ENCODE data around the gene PLEKHA6.

The PLEKHA6 gene

GRCh38 chr1:204380293-204380831 lies 20.6 kb upstream of the PLEKHA6 start:
- Histone ChIP-seq H3K4me3 (ENCODE audit: low read depth, low read length) (no peak overlapping the region), H3K36me3 (ENCODE audit: control insufficient read depth, insufficient read depth, low read length) (no peaks in the 10 kb centered on the region), H3K9me3 (ENCODE audit: control insufficient read depth, insufficient read depth, low read length) (no peaks in the 10 kb centered on the region), H3K9ac (ENCODE audit: low read depth, low read length) (no peak overlapping the region), H3K27me3 (ENCODE audit: control insufficient read depth, insufficient read depth, low read length) (peaks cover 52% of the 10 kb centered on the region), H3K27ac (ENCODE audit: low read depth, low read length) (no peak overlapping the region), H3K4me1 (ENCODE audit: control insufficient read depth, insufficient read depth, low read length) (0 out of 2 replicates have a peak, but pooled peaks cover 2% of the 10 kb centered on the region)

- Histone ChIP-seq H3K36me3 (ENCODE audit: control insufficient read depth, insufficient read depth, low read length) (no peaks in the 10 kb centered on the region), H3K4me3 (ENCODE audit: low read depth, low read length) (peak overlapping the region; percentile 78), H3K9ac (ENCODE audit: low read depth, low read length) (peak overlapping the region; percentile 49; the same call in 1 of the 2 replicates), H3K9me3 (ENCODE audit: control insufficient read depth, insufficient read depth, low read length) (no peaks in the 10 kb centered on the region), H3K27me3 (ENCODE audit: control insufficient read depth, insufficient read depth, low read length) (peaks cover 62% of the 10 kb centered on the region), H3K4me1 (ENCODE audit: control insufficient read depth, insufficient read depth, low read length) (0 out of 2 replicates have a peak, but pooled peaks cover 2% of the 10 kb centered on the region), H3K27ac (ENCODE audit: low read depth, low read length) (peak overlapping the region; percentile 14)
Observed at GRCh38 chr1:204377800-204378668, 18.3 kb upstream of the PLEKHA6 start.

- Histone ChIP-seq H3K36me3 (ENCODE audit: control insufficient read depth, insufficient read depth, low read length) (no peaks in the 10 kb centered on the region), H3K9ac (ENCODE audit: low read depth, low read length) (no peak overlapping the region), H3K4me3 (ENCODE audit: low read depth, low read length) (peak overlapping the region; percentile 78), H3K4me1 (ENCODE audit: control insufficient read depth, insufficient read depth, low read length) (0 out of 2 replicates have a peak, but pooled peaks cover 2% of the 10 kb centered on the region), H3K27ac (ENCODE audit: low read depth, low read length) (no peak overlapping the region), H3K9me3 (ENCODE audit: control insufficient read depth, insufficient read depth, low read length) (no peaks in the 10 kb centered on the region), H3K27me3 (ENCODE audit: control insufficient read depth, insufficient read depth, low read length) (peaks cover 62% of the 10 kb centered on the region)
Observed at GRCh38 chr1:204376919-204377799, 17.4 kb upstream of the PLEKHA6 start.

GRCh38 chr1:204376465-204376864 lies 16.7 kb upstream of the PLEKHA6 start:
- Histone ChIP-seq H3K27me3 (ENCODE audit: control insufficient read depth, insufficient read depth, low read length) (peaks cover 65% of the 10 kb centered on the region), H3K36me3 (ENCODE audit: control insufficient read depth, insufficient read depth, low read length) (no peaks in the 10 kb centered on the region), H3K4me1 (ENCODE audit: control insufficient read depth, insufficient read depth, low read length) (0 out of 2 replicates have a peak, but pooled peaks cover 2% of the 10 kb centered on the region), H3K27ac (ENCODE audit: low read depth, low read length) (no peak overlapping the region), H3K4me3 (ENCODE audit: low read depth, low read length) (no peak overlapping the region), H3K9me3 (ENCODE audit: control insufficient read depth, insufficient read depth, low read length) (no peaks in the 10 kb centered on the region), H3K9ac (ENCODE audit: low read depth, low read length) (no peak overlapping the region)

GRCh38 chr1:204373911-204374310 lies 14.2 kb upstream of the PLEKHA6 start:
- Histone ChIP-seq H3K9me3 (ENCODE audit: control insufficient read depth, insufficient read depth, low read length) (no peaks in the 10 kb centered on the region), H3K27me3 (ENCODE audit: control insufficient read depth, insufficient read depth, low read length) (peaks cover 49% of the 10 kb centered on the region), H3K4me3 (ENCODE audit: low read depth, low read length) (no peak overlapping the region), H3K27ac (ENCODE audit: low read depth, low read length) (no peak overlapping the region), H3K4me1 (ENCODE audit: control insufficient read depth, insufficient read depth, low read length) (0 out of 2 replicates have a peak, but pooled peaks cover 2% of the 10 kb centered on the region), H3K9ac (ENCODE audit: low read depth, low read length) (no peak overlapping the region), H3K36me3 (ENCODE audit: control insufficient read depth, insufficient read depth, low read length) (no peaks in the 10 kb centered on the region)

- Histone ChIP-seq H3K4me3 (ENCODE audit: low read depth, low read length) (no peak overlapping the region), H3K36me3 (ENCODE audit: control insufficient read depth, insufficient read depth, low read length) (no peaks in the 10 kb centered on the region), H3K4me1 (ENCODE audit: control insufficient read depth, insufficient read depth, low read length) (no peaks in the 10 kb centered on the region), H3K27me3 (ENCODE audit: control insufficient read depth, insufficient read depth, low read length) (peaks cover 12% of the 10 kb centered on the region), H3K9me3 (ENCODE audit: control insufficient read depth, insufficient read depth, low read length) (no peaks in the 10 kb centered on the region), H3K9ac (ENCODE audit: low read depth, low read length) (no peak overlapping the region), H3K27ac (ENCODE audit: low read depth, low read length) (no peak overlapping the region)
Observed at GRCh38 chr1:204370176-204370575, 10.4 kb upstream of the PLEKHA6 start.

GRCh38 chr1:204368996-204369726 lies 9.4 kb upstream of the PLEKHA6 start:
- Histone ChIP-seq H3K9me3 (ENCODE audit: control insufficient read depth, insufficient read depth, low read length) (no peaks in the 10 kb centered on the region), H3K36me3 (ENCODE audit: control insufficient read depth, insufficient read depth, low read length) (no peaks in the 10 kb centered on the region), H3K27ac (ENCODE audit: low read depth, low read length) (no peak overlapping the region), H3K4me1 (ENCODE audit: control insufficient read depth, insufficient read depth, low read length) (no peaks in the 10 kb centered on the region), H3K27me3 (ENCODE audit: control insufficient read depth, insufficient read depth, low read length) (peaks cover 6% of the 10 kb centered on the region), H3K9ac (ENCODE audit: low read depth, low read length) (no peak overlapping the region), H3K4me3 (ENCODE audit: low read depth, low read length) (no peak overlapping the region)

GRCh38 chr1:204367956-204368355 lies 8.2 kb upstream of the PLEKHA6 start:
- peaks cover 12% of the 10 kb centered on the region for H3K27me3 ChIP-seq (ENCODE audit: control insufficient read depth, insufficient read depth, low read length)
- H3K36me3 ChIP-seq (ENCODE audit: control insufficient read depth, insufficient read depth, low read length), result no peaks in the 10 kb centered on the region
- H3K9me3 ChIP-seq (ENCODE audit: control insufficient read depth, insufficient read depth, low read length), result no peaks in the 10 kb centered on the region
- no peak overlapping the region for H3K9ac ChIP-seq (ENCODE audit: low read depth, low read length)
- no peak overlapping the region for H3K4me3 ChIP-seq (ENCODE audit: low read depth, low read length)
- no peaks in the 10 kb centered on the region for H3K4me1 ChIP-seq (ENCODE audit: control insufficient read depth, insufficient read depth, low read length)
- no peak overlapping the region for H3K27ac ChIP-seq (ENCODE audit: low read depth, low read length)

- Histone ChIP-seq H3K9ac (ENCODE audit: low read depth, low read length) (no peak overlapping the region), H3K4me1 (ENCODE audit: control insufficient read depth, insufficient read depth, low read length) (no peaks in the 10 kb centered on the region), H3K27me3 (ENCODE audit: control insufficient read depth, insufficient read depth, low read length) (peaks cover 19% of the 10 kb centered on the region), H3K36me3 (ENCODE audit: control insufficient read depth, insufficient read depth, low read length) (no peaks in the 10 kb centered on the region), H3K4me3 (ENCODE audit: low read depth, low read length) (no peak overlapping the region), H3K9me3 (ENCODE audit: control insufficient read depth, insufficient read depth, low read length) (no peaks in the 10 kb centered on the region), H3K27ac (ENCODE audit: low read depth, low read length) (no peak overlapping the region)
Observed at GRCh38 chr1:204367193-204367858, 7.6 kb upstream of the PLEKHA6 start.

- H3K4me1 ChIP-seq (ENCODE audit: control insufficient read depth, insufficient read depth, low read length), result no peaks in the 10 kb centered on the region
- peaks cover 21% of the 10 kb centered on the region for H3K27me3 ChIP-seq (ENCODE audit: control insufficient read depth, insufficient read depth, low read length)
- no peak overlapping the region for H3K4me3 ChIP-seq (ENCODE audit: low read depth, low read length)
- no peak overlapping the region for H3K27ac ChIP-seq (ENCODE audit: low read depth, low read length)
- H3K9ac ChIP-seq (ENCODE audit: low read depth, low read length), result no peak overlapping the region
- H3K36me3 ChIP-seq (ENCODE audit: control insufficient read depth, insufficient read depth, low read length), result no peaks in the 10 kb centered on the region
- H3K9me3 ChIP-seq (ENCODE audit: control insufficient read depth, insufficient read depth, low read length), result no peaks in the 10 kb centered on the region
Observed at GRCh38 chr1:204366759-204367158, 7.0 kb upstream of the PLEKHA6 start.
